WTC11 (cell line): ENCODE measurements around the gene EEA1. TPM values are rescaled to one million over a fixed set of nuclear protein-coding genes. Genes with fewer than 3 reads are reported as not detected.

Experiments used
- ATAC-seq: fragments of 200-7000 bp; cut with Tn5 transposase; 2 replicates; pipeline ENCODE4 v1.10.0; 2021; ENCODE audit warnings: mild to moderate bottlenecking, moderate library complexity
- CTCF ChIA-PET: fragments of 300-600 bp; sonication (Branson Sonifier 250); formaldehyde crosslinking; loops from one replicate; lab custom pipeline; 2021; ENCODE audit warnings: antibody characterized with exemption; lab: Charles Lee
- POLR2A ChIA-PET: fragments of 350-600 bp; sonication (Branson Sonifier 250); formaldehyde crosslinking; loops from one replicate; lab custom pipeline; 2021; ENCODE audit warnings: antibody characterized with exemption; lab: Charles Lee
- DNase-seq: peaks from one replicate; pipeline ENCODE4 v3.0.0; 2021; ENCODE audit warnings: low spot score
- H3K27ac Mint-ChIP-seq: 2 replicates; pipeline ENCODE4 v1.8.0; 2021; ENCODE audit warnings: mixed read lengths
- H3K27me3 Mint-ChIP-seq: 2 replicates; pipeline ENCODE4 v1.8.0; 2021; ENCODE audit warnings: low read depth, mild to moderate bottlenecking, moderate library complexity, mixed read lengths
- H3K36me3 Mint-ChIP-seq: 2 replicates; pipeline ENCODE4 v1.8.0; 2021; ENCODE audit warnings: mixed read lengths
- H3K4me1 Mint-ChIP-seq: 2 replicates; pipeline ENCODE4 v1.8.0; 2022; ENCODE audit warnings: mixed read lengths
- H3K4me3 Mint-ChIP-seq: 2 replicates; pipeline ENCODE4 v1.8.0; 2021; ENCODE audit warnings: mild to moderate bottlenecking, moderate library complexity, mixed read lengths
- H3K9me3 Mint-ChIP-seq: 2 replicates; pipeline ENCODE4 v1.8.0; 2021; ENCODE audit warnings: mixed read lengths
- ATF2 ChIP-seq: sonication (generic); formaldehyde crosslinking; IDR thresholded peaks from 2 replicates; pipeline ENCODE4 v1.8.1; 2022; ENCODE audit warnings: low read depth, missing genetic modification reagents, borderline replicate concordance
- CDX4 ChIP-seq: fragments of 250-450 bp; sonication (Bioruptor Pico); IDR thresholded peaks from 2 replicates; pipeline ENCODE4 v1.9.0; 2021; ENCODE audit warnings: moderate library complexity, mild to moderate bottlenecking, inconsistent platforms, borderline replicate concordance
- ESRRA ChIP-seq: sonication (generic); formaldehyde crosslinking; IDR thresholded peaks from 2 replicates; pipeline ENCODE4 v1.8.1; 2022; ENCODE audit warnings: mild to moderate bottlenecking, missing genetic modification reagents, borderline replicate concordance
- ETV6 ChIP-seq: sonication (generic); formaldehyde crosslinking; IDR thresholded peaks from 2 replicates; pipeline ENCODE4 v1.8.1; 2022; ENCODE audit warnings: mild to moderate bottlenecking, missing genetic modification reagents
- FOXJ3 ChIP-seq: sonication (generic); formaldehyde crosslinking; IDR thresholded peaks from 2 replicates; pipeline ENCODE4 v1.9.0; 2021; ENCODE audit warnings: missing genetic modification reagents, mild to moderate bottlenecking, borderline replicate concordance
- FOXP1 ChIP-seq: sonication (generic); formaldehyde crosslinking; IDR thresholded peaks from 2 replicates; pipeline ENCODE4 v1.8.0; 2022; ENCODE audit warnings: missing genetic modification reagents, mild to moderate bottlenecking, moderate library complexity, borderline replicate concordance
- HMGA2 ChIP-seq: fragments of 250-450 bp; sonication (Bioruptor Pico); IDR thresholded peaks from 2 replicates; pipeline ENCODE4 v1.4.0; 2021; ENCODE audit warnings: mild to moderate bottlenecking, moderate library complexity
- NR2C2 ChIP-seq: sonication (generic); formaldehyde crosslinking; IDR thresholded peaks from 2 replicates; pipeline ENCODE4 v1.8.0; 2022; ENCODE audit warnings: mild to moderate bottlenecking, missing genetic modification reagents
- PRDM15 ChIP-seq: sonication (generic); formaldehyde crosslinking; IDR thresholded peaks from 2 replicates; pipeline ENCODE4 v1.8.0; 2022; ENCODE audit warnings: missing genetic modification reagents
- RORB ChIP-seq: fragments of 250-450 bp; sonication (Bioruptor Pico); IDR thresholded peaks from 2 replicates; pipeline ENCODE4 v1.9.0; 2021; ENCODE audit warnings: mild to moderate bottlenecking
- SMAD3 ChIP-seq: sonication (generic); formaldehyde crosslinking; IDR thresholded peaks from 2 replicates; pipeline ENCODE4 v1.8.0; 2022; ENCODE audit warnings: missing genetic modification reagents, mild to moderate bottlenecking, borderline replicate concordance
- SP1 ChIP-seq: sonication (generic); formaldehyde crosslinking; conservative IDR thresholded peaks from 2 replicates; pipeline ENCODE4 v1.8.1; 2022; ENCODE audit warnings: missing genetic modification reagents
- ZNF232 ChIP-seq: sonication (generic); formaldehyde crosslinking; IDR thresholded peaks from 2 replicates; pipeline ENCODE4 v1.8.0; 2022; ENCODE audit warnings: mild to moderate bottlenecking, missing genetic modification reagents
- ZNF396 ChIP-seq: fragments of 250-450 bp; sonication (Bioruptor Pico); IDR thresholded peaks from 2 replicates; pipeline ENCODE4 v1.8.0; 2021; ENCODE audit warnings: mild to moderate bottlenecking, moderate library complexity, borderline replicate concordance
- ZNF416 ChIP-seq: fragments of 250-450 bp; sonication (Bioruptor Pico); IDR thresholded peaks from 2 replicates; pipeline ENCODE4 v1.9.0; 2021; ENCODE audit warnings: mild to moderate bottlenecking, inconsistent platforms
- ZNF671 ChIP-seq: fragments of 250-450 bp; sonication (Bioruptor Pico); IDR thresholded peaks from 2 replicates; pipeline ENCODE4 v1.8.0; 2021; ENCODE audit warnings: mild to moderate bottlenecking
- total RNA-seq: library from RNA; stranded (reverse); gene quantifications from 3 replicates; pipeline ENCODE4 v1.2.3, GENCODE V29; 2021
- TF ChIP-seq, protein P1 (sequence below): fragments of 250-450 bp; sonication (Bioruptor Pico); IDR thresholded peaks from 2 replicates; pipeline ENCODE4 v2.1.2; 2022; ENCODE audit warnings: mild to moderate bottlenecking, moderate library complexity
- TF ChIP-seq, protein P2 (sequence below): sonication (generic); formaldehyde crosslinking; IDR thresholded peaks from 2 replicates; pipeline ENCODE4 v1.8.0; 2023; ENCODE audit warnings: missing genetic modification reagents
- TF ChIP-seq, protein P3 (sequence below): fragments of 200-600 bp; IDR thresholded peaks from 2 replicates; pipeline ENCODE4 v1.8.0; 2022; ENCODE audit warnings: antibody characterized with exemption
- TF ChIP-seq, protein P4 (sequence below): sonication (generic); formaldehyde crosslinking; IDR thresholded peaks from 2 replicates; pipeline ENCODE4 v1.8.0; 2022; ENCODE audit warnings: mild to moderate bottlenecking, missing genetic modification reagents
- TF ChIP-seq, protein P5 (sequence below): sonication (generic); formaldehyde crosslinking; conservative IDR thresholded peaks from 2 replicates; pipeline ENCODE4 v1.8.1; 2022; ENCODE audit warnings: mild to moderate bottlenecking, missing genetic modification reagents

The EEA1 gene
- total RNA-seq, 1 experiment from 2014 or later, result 20.3 TPM

DNA sequence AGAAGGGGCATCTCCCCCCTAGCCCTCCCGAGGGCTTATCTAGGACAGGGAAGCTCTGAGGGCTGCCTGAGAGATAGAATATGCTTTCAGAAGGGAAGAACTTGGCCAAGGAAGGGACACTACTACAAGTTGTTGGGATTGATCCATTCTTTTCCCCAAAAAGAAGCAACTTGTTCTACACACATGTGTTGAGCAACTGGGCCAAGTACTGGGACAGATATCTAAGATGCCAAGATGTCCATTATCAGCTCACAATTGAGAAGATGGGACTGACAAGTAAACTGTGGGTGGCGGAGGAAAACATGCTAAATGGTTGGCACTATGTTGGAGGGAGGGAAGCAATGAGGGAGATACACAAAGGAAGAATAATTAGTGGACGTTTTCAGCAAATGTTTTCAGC lies 195.4 kb downstream of the EEA1 start (continued):
- TF ChIP-seq CDX4, result no peak
- TF ChIP-seq, protein P1, sequence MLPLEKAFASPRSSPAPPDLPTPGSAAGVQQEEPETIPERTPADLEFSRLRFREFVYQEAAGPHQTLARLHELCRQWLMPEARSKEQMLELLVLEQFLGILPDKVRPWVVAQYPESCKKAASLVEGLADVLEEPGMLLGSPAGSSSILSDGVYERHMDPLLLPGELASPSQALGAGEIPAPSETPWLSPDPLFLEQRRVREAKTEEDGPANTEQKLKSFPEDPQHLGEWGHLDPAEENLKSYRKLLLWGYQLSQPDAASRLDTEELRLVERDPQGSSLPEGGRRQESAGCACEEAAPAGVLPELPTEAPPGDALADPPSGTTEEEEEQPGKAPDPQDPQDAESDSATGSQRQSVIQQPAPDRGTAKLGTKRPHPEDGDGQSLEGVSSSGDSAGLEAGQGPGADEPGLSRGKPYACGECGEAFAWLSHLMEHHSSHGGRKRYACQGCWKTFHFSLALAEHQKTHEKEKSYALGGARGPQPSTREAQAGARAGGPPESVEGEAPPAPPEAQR (CRISPR knock-in tag), result no peak
- TF ChIP-seq HMGA2 (CRISPR knock-in tag), result no peak
- TF ChIP-seq, protein P2, sequence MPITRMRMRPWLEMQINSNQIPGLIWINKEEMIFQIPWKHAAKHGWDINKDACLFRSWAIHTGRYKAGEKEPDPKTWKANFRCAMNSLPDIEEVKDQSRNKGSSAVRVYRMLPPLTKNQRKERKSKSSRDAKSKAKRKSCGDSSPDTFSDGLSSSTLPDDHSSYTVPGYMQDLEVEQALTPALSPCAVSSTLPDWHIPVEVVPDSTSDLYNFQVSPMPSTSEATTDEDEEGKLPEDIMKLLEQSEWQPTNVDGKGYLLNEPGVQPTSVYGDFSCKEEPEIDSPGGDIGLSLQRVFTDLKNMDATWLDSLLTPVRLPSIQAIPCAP, result no peak
- TF ChIP-seq FOXJ3 (CRISPR knock-in tag), result no peak
- no peak for TF ChIP-seq PRDM15 (CRISPR knock-in tag)
- TF ChIP-seq, protein P3, sequence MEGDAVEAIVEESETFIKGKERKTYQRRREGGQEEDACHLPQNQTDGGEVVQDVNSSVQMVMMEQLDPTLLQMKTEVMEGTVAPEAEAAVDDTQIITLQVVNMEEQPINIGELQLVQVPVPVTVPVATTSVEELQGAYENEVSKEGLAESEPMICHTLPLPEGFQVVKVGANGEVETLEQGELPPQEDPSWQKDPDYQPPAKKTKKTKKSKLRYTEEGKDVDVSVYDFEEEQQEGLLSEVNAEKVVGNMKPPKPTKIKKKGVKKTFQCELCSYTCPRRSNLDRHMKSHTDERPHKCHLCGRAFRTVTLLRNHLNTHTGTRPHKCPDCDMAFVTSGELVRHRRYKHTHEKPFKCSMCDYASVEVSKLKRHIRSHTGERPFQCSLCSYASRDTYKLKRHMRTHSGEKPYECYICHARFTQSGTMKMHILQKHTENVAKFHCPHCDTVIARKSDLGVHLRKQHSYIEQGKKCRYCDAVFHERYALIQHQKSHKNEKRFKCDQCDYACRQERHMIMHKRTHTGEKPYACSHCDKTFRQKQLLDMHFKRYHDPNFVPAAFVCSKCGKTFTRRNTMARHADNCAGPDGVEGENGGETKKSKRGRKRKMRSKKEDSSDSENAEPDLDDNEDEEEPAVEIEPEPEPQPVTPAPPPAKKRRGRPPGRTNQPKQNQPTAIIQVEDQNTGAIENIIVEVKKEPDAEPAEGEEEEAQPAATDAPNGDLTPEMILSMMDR, result no peak
- no peak for TF ChIP-seq SP1
- no peak for TF ChIP-seq FOXP1 (CRISPR knock-in tag)

- 0 out of 2 replicates have a peak, but pooled peaks cover 3% of the 10 kb centered on the region for H3K9me3 Mint-ChIP-seq
- POLR2A ChIA-PET, result no interaction called here
- peaks cover 20% of the 10 kb centered on the region for H3K4me1 Mint-ChIP-seq
- TF ChIP-seq ETV6 (no peak), RORB (CRISPR knock-in tag) (no peak), PRDM15 (CRISPR knock-in tag) (no peak), ATF2 (no peak), SMAD3 (CRISPR knock-in tag) (no peak), ZNF671 (CRISPR knock-in tag) (no peak), NR2C2 (no peak), ZNF396 (CRISPR knock-in tag) (no peak), ESRRA (CRISPR knock-in tag) (no peak), ZNF232 (CRISPR knock-in tag) (no peak), ZNF416 (CRISPR knock-in tag) (no peak)
- TF ChIP-seq, protein P4, sequence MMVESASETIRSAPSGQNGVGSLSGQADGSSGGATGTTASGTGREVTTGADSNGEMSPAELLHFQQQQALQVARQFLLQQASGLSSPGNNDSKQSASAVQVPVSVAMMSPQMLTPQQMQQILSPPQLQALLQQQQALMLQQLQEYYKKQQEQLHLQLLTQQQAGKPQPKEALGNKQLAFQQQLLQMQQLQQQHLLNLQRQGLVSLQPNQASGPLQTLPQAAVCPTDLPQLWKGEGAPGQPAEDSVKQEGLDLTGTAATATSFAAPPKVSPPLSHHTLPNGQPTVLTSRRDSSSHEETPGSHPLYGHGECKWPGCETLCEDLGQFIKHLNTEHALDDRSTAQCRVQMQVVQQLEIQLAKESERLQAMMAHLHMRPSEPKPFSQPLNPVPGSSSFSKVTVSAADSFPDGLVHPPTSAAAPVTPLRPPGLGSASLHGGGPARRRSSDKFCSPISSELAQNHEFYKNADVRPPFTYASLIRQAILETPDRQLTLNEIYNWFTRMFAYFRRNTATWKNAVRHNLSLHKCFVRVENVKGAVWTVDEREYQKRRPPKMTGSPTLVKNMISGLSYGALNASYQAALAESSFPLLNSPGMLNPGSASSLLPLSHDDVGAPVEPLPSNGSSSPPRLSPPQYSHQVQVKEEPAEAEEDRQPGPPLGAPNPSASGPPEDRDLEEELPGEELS (CRISPR knock-in tag), result no peak
- TF ChIP-seq, protein P5, sequence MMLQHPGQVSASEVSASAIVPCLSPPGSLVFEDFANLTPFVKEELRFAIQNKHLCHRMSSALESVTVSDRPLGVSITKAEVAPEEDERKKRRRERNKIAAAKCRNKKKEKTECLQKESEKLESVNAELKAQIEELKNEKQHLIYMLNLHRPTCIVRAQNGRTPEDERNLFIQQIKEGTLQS (CRISPR knock-in tag), result no peak
These were observed 195.9 kb downstream of the EEA1 start for GRCh38 chr12:92733181-92733580.

More at GRCh38 chr12:92733181-92733580, 195.9 kb downstream of the EEA1 start:
- Mint-ChIP-seq H3K4me3 (no peak overlapping the region), H3K27me3 (no peaks in the 10 kb centered on the region), H3K27ac (no peak overlapping the region), H3K36me3 (no peaks in the 10 kb centered on the region)
- DNase-seq (no peak), ATAC-seq (no peak)
- CTCF ChIA-PET, result no interaction called here
